DND-41 (cell line): ENCODE results near the gene LCNL1.

Experiments used
- ATAC-seq: fragments of 200-7000 bp; cut with Tn5 transposase; 3 replicates; pipeline ENCODE4 v1.9.1; 2021; ENCODE audit warnings: low read depth; ENCODE audit not compliant: insufficient read depth
- DNase-seq: peaks from one replicate; pipeline ENCODE4 v3.0.0-alpha.2; 2020
- H2AFZ ChIP-seq: 2 replicates; pipeline ENCODE4 v1.6.0; 2012; ENCODE audit warnings: low read depth, low read length
- H3K27ac ChIP-seq: 2 replicates; pipeline ENCODE4 v1.5.1; 2012; ENCODE audit warnings: low read length, inconsistent platforms
- H3K27me3 ChIP-seq: fragments of 200-600 bp; sonication (generic); 2 replicates; pipeline ENCODE4 v1.6.0; 2012; ENCODE audit warnings: low read length, mild to moderate bottlenecking, inconsistent platforms; ENCODE audit not compliant: insufficient read depth, poor library complexity
- H3K36me3 ChIP-seq: 2 replicates; pipeline ENCODE4 v1.5.1; 2012; ENCODE audit warnings: low read length, inconsistent platforms; ENCODE audit not compliant: insufficient read depth
- H3K4me1 ChIP-seq: 2 replicates; pipeline ENCODE4 v1.5.1; 2012; ENCODE audit warnings: mild to moderate bottlenecking, low read length; ENCODE audit not compliant: insufficient read depth
- H3K4me2 ChIP-seq: 2 replicates; pipeline ENCODE4 v1.6.0; 2012; ENCODE audit warnings: mild to moderate bottlenecking, moderate library complexity, low read length, inconsistent platforms; ENCODE audit not compliant: insufficient read depth
- H3K4me3 ChIP-seq, 2 experiments: fragments of 200-600 bp in 1 of 2; shearing (Covaris generic) in 1 of 2; 2 replicates each; pipeline ENCODE4 v1.5.1; 2012 to 2016; ENCODE audit warnings: inconsistent platforms in 2 of 2, low read length in 2 of 2, mild to moderate bottlenecking in 2 of 2, low read depth in 1 of 2, moderate library complexity in 1 of 2
- H3K79me2 ChIP-seq: 2 replicates; pipeline ENCODE4 v1.6.0; 2012; ENCODE audit warnings: low read length, inconsistent platforms; ENCODE audit not compliant: insufficient read depth
- H3K9ac ChIP-seq: 2 replicates; pipeline ENCODE4 v1.6.0; 2012; ENCODE audit warnings: low read depth, mild to moderate bottlenecking, inconsistent platforms, low read length, moderate library complexity
- H3K9me3 ChIP-seq: 2 replicates; pipeline ENCODE4 v1.5.1; 2012; ENCODE audit warnings: low read length, moderate library complexity, mild to moderate bottlenecking, inconsistent platforms; ENCODE audit not compliant: insufficient read depth, severe bottlenecking
- H4K20me1 ChIP-seq: 2 replicates; pipeline ENCODE4 v1.6.0; 2012; ENCODE audit warnings: low read length; ENCODE audit not compliant: insufficient read depth
- EZH2 ChIP-seq: IDR thresholded peaks from 3 replicates; pipeline ENCODE4 v1.6.1; 2012; ENCODE audit warnings: borderline replicate concordance, low read depth, mild to moderate bottlenecking, moderate library complexity, low read length, inconsistent platforms; ENCODE audit not compliant: severe bottlenecking
- TF ChIP-seq, protein P1 (sequence below): IDR thresholded peaks from 2 replicates; pipeline ENCODE4 v1.5.1; 2012; ENCODE audit warnings: borderline replicate concordance, low read length, moderate library complexity, mild to moderate bottlenecking; ENCODE audit not compliant: poor library complexity, severe bottlenecking; ENCODE audit errors: extremely low read depth

Gene LCNL1

DNA sequence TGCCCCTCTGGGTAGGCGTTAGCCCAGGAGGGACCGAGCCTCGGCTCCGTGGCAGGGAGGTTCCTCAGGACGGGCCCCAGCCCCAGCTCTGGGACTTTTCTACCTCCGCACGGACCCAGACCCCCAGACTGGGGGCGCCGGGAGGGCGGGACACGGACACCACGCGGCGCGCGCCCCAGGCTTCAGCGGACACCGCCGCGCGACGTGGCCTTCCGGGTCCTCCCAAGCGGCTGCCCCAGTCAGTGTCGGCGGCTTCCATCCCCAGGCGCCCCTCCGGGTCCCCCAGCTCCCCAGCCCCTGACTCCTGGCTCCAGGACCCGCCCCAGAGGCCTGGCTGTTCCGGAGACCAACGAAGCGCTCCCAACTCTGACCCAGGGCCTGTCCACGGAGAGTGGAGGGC, 3.1 kb downstream of the LCNL1 start:
- TF ChIP-seq, protein P1, sequence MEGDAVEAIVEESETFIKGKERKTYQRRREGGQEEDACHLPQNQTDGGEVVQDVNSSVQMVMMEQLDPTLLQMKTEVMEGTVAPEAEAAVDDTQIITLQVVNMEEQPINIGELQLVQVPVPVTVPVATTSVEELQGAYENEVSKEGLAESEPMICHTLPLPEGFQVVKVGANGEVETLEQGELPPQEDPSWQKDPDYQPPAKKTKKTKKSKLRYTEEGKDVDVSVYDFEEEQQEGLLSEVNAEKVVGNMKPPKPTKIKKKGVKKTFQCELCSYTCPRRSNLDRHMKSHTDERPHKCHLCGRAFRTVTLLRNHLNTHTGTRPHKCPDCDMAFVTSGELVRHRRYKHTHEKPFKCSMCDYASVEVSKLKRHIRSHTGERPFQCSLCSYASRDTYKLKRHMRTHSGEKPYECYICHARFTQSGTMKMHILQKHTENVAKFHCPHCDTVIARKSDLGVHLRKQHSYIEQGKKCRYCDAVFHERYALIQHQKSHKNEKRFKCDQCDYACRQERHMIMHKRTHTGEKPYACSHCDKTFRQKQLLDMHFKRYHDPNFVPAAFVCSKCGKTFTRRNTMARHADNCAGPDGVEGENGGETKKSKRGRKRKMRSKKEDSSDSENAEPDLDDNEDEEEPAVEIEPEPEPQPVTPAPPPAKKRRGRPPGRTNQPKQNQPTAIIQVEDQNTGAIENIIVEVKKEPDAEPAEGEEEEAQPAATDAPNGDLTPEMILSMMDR = no peak
- TF ChIP-seq EZH2 = no peak
- H3K36me3 ChIP-seq = no peaks in the 10 kb centered on the region
- H3K79me2 ChIP-seq = no peaks in the 10 kb centered on the region
- H3K9me3 ChIP-seq = no peaks in the 10 kb centered on the region
- ATAC-seq = no peak
- DNase-seq = no peak
- H3K27ac ChIP-seq = no peak overlapping the region
- no peak overlapping the region for H2AFZ ChIP-seq
- peaks cover under 1% of the 10 kb centered on the region for H3K27me3 ChIP-seq
- no peak overlapping the region for H3K9ac ChIP-seq
- H4K20me1 ChIP-seq = no peaks in the 10 kb centered on the region
- H3K4me3 ChIP-seq = no peak overlapping the region
- no peaks in the 10 kb centered on the region for H3K4me1 ChIP-seq
- no peak overlapping the region for H3K4me2 ChIP-seq

DNA sequence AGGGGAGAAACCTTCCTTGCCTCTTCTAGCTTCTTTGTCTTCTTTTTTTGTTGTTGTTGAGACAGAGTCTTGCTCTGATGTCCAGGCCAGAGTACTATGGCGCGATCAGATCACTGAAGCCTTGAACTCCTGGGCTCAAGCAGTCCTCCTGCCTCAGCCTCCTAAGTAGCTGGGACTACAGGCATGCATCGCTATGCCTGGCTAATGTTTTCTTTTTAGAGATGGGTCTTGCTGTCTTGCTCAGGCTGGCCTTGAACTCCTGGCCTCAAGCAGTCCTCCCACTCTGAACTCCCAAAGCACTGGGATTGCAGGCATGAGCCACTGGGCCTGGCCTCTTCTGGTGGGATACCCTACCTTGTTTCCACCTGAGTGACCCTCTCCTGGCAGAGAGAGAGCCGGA, 6.1 kb downstream of the LCNL1 start:
- ATAC-seq (no peak), DNase-seq (no peak)
- TF ChIP-seq, protein P1 = no peak
- no peak for TF ChIP-seq EZH2
- Histone ChIP-seq H2AFZ (no peak overlapping the region), H3K9me3 (no peaks in the 10 kb centered on the region), H3K4me3 (no peak overlapping the region), H3K27ac (no peak overlapping the region), H3K4me2 (no peak overlapping the region), H3K4me1 (peaks cover 11% of the 10 kb centered on the region), H3K9ac (no peak overlapping the region), H4K20me1 (peaks cover 12% of the 10 kb centered on the region), H3K27me3 (peaks cover 2% of the 10 kb centered on the region), H3K79me2 (peaks cover 15% of the 10 kb centered on the region), H3K36me3 (peaks cover 8% of the 10 kb centered on the region)

GRCh38 chr9:136990242-136990911, 7.6 kb downstream of the LCNL1 start:
- H3K4me2 ChIP-seq = no peak overlapping the region
- peaks cover 16% of the 10 kb centered on the region for H3K79me2 ChIP-seq
- H3K36me3 ChIP-seq = peaks cover 12% of the 10 kb centered on the region
- DNase-seq = no peak
- no peak overlapping the region for H3K4me3 ChIP-seq
- H2AFZ ChIP-seq = no peak overlapping the region
- ATAC-seq = no peak
- no peak overlapping the region for H3K9ac ChIP-seq
- TF ChIP-seq, protein P1 = no peak
- TF ChIP-seq EZH2 = no peak
- peaks cover 11% of the 10 kb centered on the region for H3K4me1 ChIP-seq
- peaks cover 2% of the 10 kb centered on the region for H3K27me3 ChIP-seq
- peaks cover 20% of the 10 kb centered on the region for H4K20me1 ChIP-seq
- no peaks in the 10 kb centered on the region for H3K9me3 ChIP-seq
- no peak overlapping the region for H3K27ac ChIP-seq
